LHCN-M2 (cell line): ENCODE measurements around the gene PIK3AP1. TPM values are rescaled to one million over a fixed set of nuclear protein-coding genes. Genes with fewer than 3 reads are reported as not detected.

Experiments used
- total RNA-seq: library from RNA; depleted of rRNA; stranded (reverse); fragments of >200 nt; gene quantifications from 2 replicates; pipeline ENCODE4 v1.2.3, GENCODE V29; 2014; rRNA removed

The PIK3AP1 gene
- total RNA-seq, 1 experiment from 2014 or later: 0.11 TPM

Other genes starting within 250 kb of the PIK3AP1 start
- gene TLL2, start 206.6 kb downstream of the PIK3AP1 start, total RNA-seq: 0.11 TPM in 1 of 2 replicates, not detected in the other
- gene TM9SF3, start 133.5 kb downstream of the PIK3AP1 start, total RNA-seq: 89.2 and 117 TPM in 2 replicates
- gene LCOR, start 111.8 kb upstream of the PIK3AP1 start, total RNA-seq: 13.2 and 14.9 TPM in 2 replicates